Mesenchymal stem cell (in vitro differentiated cells and primary cell): ENCODE results near the gene KLF13.
A peak's percentile ranks its signal among the peaks of the same experiment; 100 is the strongest.

Source experiments
- DNase-seq: peaks from one replicate; pipeline ENCODE4 v3.0.0-alpha.2; 2013
- H2AFZ ChIP-seq: one replicate; pipeline ENCODE4 v1.6.1; 2013; ENCODE audit warnings: low read depth, mild to moderate bottlenecking, control low read depth, inconsistent platforms, low read length, moderate library complexity
- H2AK5ac ChIP-seq: 2 replicates; pipeline ENCODE4 v1.6.1; 2013; ENCODE audit warnings: low read length, moderate library complexity, mild to moderate bottlenecking, inconsistent platforms; ENCODE audit not compliant: severe bottlenecking
- H2BK120ac ChIP-seq: one replicate; pipeline ENCODE4 v1.6.1; 2013; ENCODE audit warnings: low read depth, mild to moderate bottlenecking, inconsistent platforms, low read length, moderate library complexity
- H2BK12ac ChIP-seq, 2 experiments: one replicate each; pipeline ENCODE4 v1.6.1; 2013; ENCODE audit warnings: inconsistent platforms in 2 of 2, low read length in 2 of 2, mild to moderate bottlenecking in 2 of 2, moderate library complexity in 2 of 2, control low read depth in 1 of 2
- H2BK15ac ChIP-seq: one replicate; pipeline ENCODE4 v1.6.1; 2013; ENCODE audit warnings: mild to moderate bottlenecking, low read depth, inconsistent platforms; ENCODE audit not compliant: poor library complexity, severe bottlenecking
- H2BK5ac ChIP-seq: 2 replicates; pipeline ENCODE4 v1.6.1; 2013; ENCODE audit warnings: low read depth, mild to moderate bottlenecking, low read length, control low read depth, inconsistent platforms; ENCODE audit not compliant: poor library complexity, severe bottlenecking
- H3K14ac ChIP-seq, 2 experiments: one replicate each; pipeline ENCODE4 v1.6.1; 2013; ENCODE audit warnings: inconsistent platforms in 2 of 2, low read length in 2 of 2, control low read depth in 1 of 2, mild to moderate bottlenecking in 1 of 2, moderate library complexity in 1 of 2
- H3K18ac ChIP-seq, 2 experiments: one replicate each; pipeline ENCODE4 v1.6.1; 2013; ENCODE audit warnings: inconsistent platforms in 2 of 2, low read length in 2 of 2, control low read depth in 1 of 2, low read depth in 1 of 2, mild to moderate bottlenecking in 1 of 2
- H3K23ac ChIP-seq, 2 experiments: one replicate each; pipeline ENCODE4 v1.6.1; 2013; ENCODE audit warnings: inconsistent platforms in 2 of 2, low read length in 2 of 2, mild to moderate bottlenecking in 2 of 2, moderate library complexity in 2 of 2, control low read depth in 1 of 2
- H3K27ac ChIP-seq: 2 replicates; pipeline ENCODE4 v1.5.1; 2013; ENCODE audit warnings: mild to moderate bottlenecking, moderate library complexity, low read length, control low read depth, inconsistent platforms; ENCODE audit not compliant: poor library complexity, severe bottlenecking
- H3K27me3 ChIP-seq, 2 experiments: 2 replicates each; pipeline versions ENCODE4 v1.6.1 to v1.7.0; 2013; ENCODE audit warnings: low read length in 2 of 2, mild to moderate bottlenecking in 2 of 2, moderate library complexity in 2 of 2, control low read depth in 1 of 2, inconsistent platforms in 1 of 2; ENCODE audit not compliant: control insufficient read depth in 1 of 2, insufficient read depth in 1 of 2
- H3K36me3 ChIP-seq, 2 experiments: 2 replicates each; pipeline versions ENCODE4 v1.6.1 to v1.7.0; 2013; ENCODE audit warnings: low read length in 2 of 2, control low read depth in 1 of 2, inconsistent platforms in 1 of 2, low read depth in 1 of 2, mild to moderate bottlenecking in 1 of 2; ENCODE audit not compliant: insufficient read depth in 2 of 2, control insufficient read depth in 1 of 2
- H3K4ac ChIP-seq, 2 experiments: one replicate each; pipeline ENCODE4 v1.6.1; 2013; ENCODE audit warnings: inconsistent platforms in 2 of 2, low read length in 2 of 2, mild to moderate bottlenecking in 2 of 2, moderate library complexity in 2 of 2, control low read depth in 1 of 2, low read depth in 1 of 2
- H3K4me1 ChIP-seq: 2 replicates; pipeline ENCODE4 v1.6.1; 2013; ENCODE audit warnings: low read depth, low read length, control low read depth; ENCODE audit not compliant: control insufficient read depth, insufficient read depth
- H3K4me2 ChIP-seq: 2 replicates; pipeline ENCODE4 v1.6.1; 2013; ENCODE audit warnings: low read length, mild to moderate bottlenecking, inconsistent platforms; ENCODE audit not compliant: poor library complexity, severe bottlenecking
- H3K4me3 ChIP-seq, 2 experiments: 2 replicates each; pipeline versions ENCODE4 v1.5.1 to v1.7.0; 2013; ENCODE audit warnings: low read length in 2 of 2, mild to moderate bottlenecking in 2 of 2, control low read depth in 1 of 2, low read depth in 1 of 2; ENCODE audit not compliant: insufficient read depth in 1 of 2
- H3K79me1 ChIP-seq: replicated peaks from 2 replicates; pipeline ENCODE4 v1.6.1; 2013; ENCODE audit warnings: mild to moderate bottlenecking, control low read depth, low read length, inconsistent platforms; ENCODE audit not compliant: poor library complexity, severe bottlenecking
- H3K9ac ChIP-seq: 2 replicates; pipeline ENCODE4 v1.7.0; 2013; ENCODE audit warnings: mild to moderate bottlenecking, low read length, moderate library complexity
- H3K9me3 ChIP-seq: 2 replicates; pipeline ENCODE4 v1.7.0; 2013; ENCODE audit warnings: mild to moderate bottlenecking, low read length; ENCODE audit not compliant: control insufficient read depth
- H4K8ac ChIP-seq: one replicate; pipeline ENCODE4 v1.6.1; 2013; ENCODE audit warnings: inconsistent platforms, mild to moderate bottlenecking, low read length, moderate library complexity
- H4K91ac ChIP-seq: one replicate; pipeline ENCODE4 v1.6.1; 2013; ENCODE audit warnings: mild to moderate bottlenecking, low read length, inconsistent platforms
- WGBS: methylation state at CpG from one replicate; pipeline ENCODE4 v1.1.7; 2013; ENCODE audit warnings: mixed read lengths; 5-methylcytosine and 5-hydroxymethylcytosine counted together

KLF13 gene

DNA sequence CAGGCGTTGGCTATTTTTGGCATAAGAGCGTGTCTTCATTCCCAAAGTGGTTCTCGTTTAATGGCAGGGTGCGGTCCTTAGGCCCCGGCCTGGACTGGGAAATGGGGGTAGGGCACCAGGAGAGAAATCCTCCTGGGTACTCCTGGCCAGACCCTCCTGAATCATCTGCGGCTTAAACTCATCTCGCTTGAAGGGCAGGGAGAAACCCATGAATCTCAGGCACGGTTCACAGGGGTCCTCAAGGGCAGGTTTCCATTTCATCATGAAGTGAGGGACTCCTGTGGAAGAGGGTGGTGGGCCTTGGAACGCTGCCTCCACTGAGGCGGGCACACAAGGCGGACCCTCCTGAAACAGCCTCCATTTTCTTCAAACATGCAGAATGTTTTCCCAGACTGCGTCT is 48.4 kb downstream of the KLF13 start:
- H2AK5ac ChIP-seq: no peak overlapping the region
- no peak overlapping the region for H3K4me2 ChIP-seq
- H4K91ac ChIP-seq: no peak overlapping the region
- no peak overlapping the region for H2AFZ ChIP-seq
- H2BK12ac ChIP-seq: no peak overlapping the region
- H3K9ac ChIP-seq: no peak overlapping the region
- no peak overlapping the region for H4K8ac ChIP-seq
- H3K27me3 ChIP-seq: no peaks in the 10 kb centered on the region
- H3K23ac ChIP-seq: no peak overlapping the region
- no peak for DNase-seq
- no peak overlapping the region for H3K4me3 ChIP-seq
- H2BK5ac ChIP-seq: no peak overlapping the region
- peaks cover 16% of the 10 kb centered on the region for H3K4me1 ChIP-seq
- no peak overlapping the region for H3K27ac ChIP-seq
- no peaks in the 10 kb centered on the region for H3K9me3 ChIP-seq
- WGBS: 94% methylated on average over 8 of the region's 12 CpGs
- no peak overlapping the region for H3K14ac ChIP-seq
- no peak overlapping the region for H2BK15ac ChIP-seq
- H3K18ac ChIP-seq: no peak overlapping the region
- no peak overlapping the region for H2BK120ac ChIP-seq
- peaks cover 44 to 51% of the 10 kb centered on the region in 2 experiments for H3K36me3 ChIP-seq
- H3K79me1 ChIP-seq: peaks cover 43% of the 10 kb centered on the region
- no peak overlapping the region for H3K4ac ChIP-seq

DNA sequence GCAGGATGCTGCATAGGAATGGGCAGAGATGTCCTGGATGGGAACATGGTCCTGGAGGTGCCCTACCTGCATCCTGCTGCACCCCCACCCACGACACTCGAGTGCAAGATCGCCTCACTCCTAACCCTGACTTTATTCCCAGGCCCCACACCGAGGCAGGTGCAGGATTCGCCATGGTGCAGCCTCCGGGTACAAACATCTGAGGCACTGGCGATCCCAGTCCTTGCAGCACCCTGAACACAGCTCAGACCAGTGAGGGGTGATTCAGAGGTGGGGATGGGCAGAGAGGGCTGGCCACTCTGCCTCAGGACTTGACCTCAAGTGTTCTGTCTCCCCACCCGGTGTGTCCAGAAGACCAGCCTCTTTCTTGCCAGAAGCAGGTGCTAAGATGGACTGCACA is 49.1 kb downstream of the KLF13 start:
- Histone ChIP-seq H4K8ac (no peak overlapping the region), H3K36me3 (peaks cover 50 to 58% of the 10 kb centered on the region in 2 experiments)
- 98% methylated on average over 6 of the region's 8 CpGs for WGBS

GRCh38 chr15:31376511-31376910 is 49.9 kb downstream of the KLF13 start:
- Histone ChIP-seq H3K4me3 (no peak overlapping the region), H3K4ac (no peak overlapping the region), H2BK15ac (no peak overlapping the region), H3K4me2 (no peak overlapping the region), H3K27me3 (no peaks in the 10 kb centered on the region), H3K23ac (no peak overlapping the region), H3K79me1 (peaks cover 35% of the 10 kb centered on the region), H4K8ac (no peak overlapping the region), H4K91ac (no peak overlapping the region), H2AFZ (no peak overlapping the region), H3K18ac (no peak overlapping the region), H3K36me3 (peaks cover 55 to 63% of the 10 kb centered on the region in 2 experiments), H2BK5ac (no peak overlapping the region), H2BK120ac (no peak overlapping the region), H3K14ac (no peak overlapping the region), H3K9me3 (no peaks in the 10 kb centered on the region), H3K4me1 (peaks cover 12% of the 10 kb centered on the region), H2BK12ac (no peak overlapping the region), H2AK5ac (no peak overlapping the region), H3K9ac (no peak overlapping the region), H3K27ac (no peak overlapping the region)
- no peak for DNase-seq
- 94% methylated on average over 8 of the region's 11 CpGs for WGBS

More for the DNA sequence above, 49.1 kb downstream of the KLF13 start:
- Histone ChIP-seq H2AK5ac (no peak overlapping the region), H3K4me3 (no peak overlapping the region), H3K9ac (no peak overlapping the region), H2BK5ac (no peak overlapping the region), H2BK12ac (no peak overlapping the region), H4K91ac (no peak overlapping the region), H3K79me1 (peaks cover 42% of the 10 kb centered on the region), H3K23ac (no peak overlapping the region), H3K27me3 (no peaks in the 10 kb centered on the region), H3K9me3 (no peaks in the 10 kb centered on the region), H3K18ac (no peak overlapping the region), H3K4me2 (no peak overlapping the region), H2AFZ (no peak overlapping the region), H3K4ac (no peak overlapping the region), H2BK120ac (no peak overlapping the region), H3K4me1 (peaks cover 16% of the 10 kb centered on the region), H3K27ac (no peak overlapping the region), H2BK15ac (no peak overlapping the region), H3K14ac (no peak overlapping the region)
- no peak for DNase-seq

- no peak overlapping the region for H3K9ac ChIP-seq
- no peak overlapping the region for H3K4me2 ChIP-seq
- no peak overlapping the region for H2AFZ ChIP-seq
- no peak overlapping the region for H2BK120ac ChIP-seq
- H2BK15ac ChIP-seq: no peak overlapping the region
- no peaks in the 10 kb centered on the region for H3K9me3 ChIP-seq
- H2BK12ac ChIP-seq: no peak overlapping the region
- 79% methylated on average over 9 of the region's 9 CpGs for WGBS
- H3K4me3 ChIP-seq: no peak overlapping the region
- no peak overlapping the region for H4K91ac ChIP-seq
- DNase-seq: no peak
- H3K27me3 ChIP-seq: no peaks in the 10 kb centered on the region
- no peak overlapping the region for H3K4ac ChIP-seq
- H4K8ac ChIP-seq: no peak overlapping the region
- no peak overlapping the region for H3K23ac ChIP-seq
- no peak overlapping the region for H3K27ac ChIP-seq
- H2AK5ac ChIP-seq: no peak overlapping the region
- H3K18ac ChIP-seq: peak overlapping the region in 1 of 2 experiments; percentile 48
- peaks cover 57 to 68% of the 10 kb centered on the region in 2 experiments for H3K36me3 ChIP-seq
- no peak overlapping the region for H3K14ac ChIP-seq
- peaks cover 30% of the 10 kb centered on the region for H3K79me1 ChIP-seq
- peaks cover 9% of the 10 kb centered on the region for H3K4me1 ChIP-seq
- H2BK5ac ChIP-seq: no peak overlapping the region
Measured at GRCh38 chr15:31377030-31377429, 50.4 kb downstream of the KLF13 start.
